GM23248 (cell line): ENCODE data around the gene KCNN4. TPM values are rescaled to one million over a fixed set of nuclear protein-coding genes. Genes with fewer than 3 reads are reported as not detected.

Source experiments
- DNase-seq: peaks from one replicate; pipeline ENCODE4 v3.0.0-alpha.2; 2015
- H2AFZ ChIP-seq: fragments of 200-600 bp; sonication (generic); 2 replicates; pipeline ENCODE4 v1.6.1; 2016; ENCODE audit warnings: antibody characterized with exemption
- H3F3A ChIP-seq: fragments of 200-600 bp; sonication (generic); 2 replicates; pipeline ENCODE4 v1.6.1; 2016; ENCODE audit warnings: mild to moderate bottlenecking, antibody characterized with exemption, mixed run types; ENCODE audit not compliant: insufficient read depth
- H3K27ac ChIP-seq: fragments of 200-600 bp; sonication (generic); 2 replicates; pipeline ENCODE4 v1.5.1; 2016; ENCODE audit warnings: mild to moderate bottlenecking
- H3K27me3 ChIP-seq: fragments of 200-600 bp; sonication (generic); replicated peaks from 2 replicates; pipeline ENCODE4 v1.6.1; 2016; ENCODE audit warnings: mild to moderate bottlenecking; ENCODE audit not compliant: insufficient read depth
- H3K36me3 ChIP-seq: fragments of 200-600 bp; sonication (generic); 2 replicates; pipeline ENCODE4 v1.6.1; 2016; ENCODE audit warnings: low read depth, mild to moderate bottlenecking
- H3K4me1 ChIP-seq: fragments of 200-600 bp; sonication (generic); 2 replicates; pipeline ENCODE4 v1.6.1; 2016; ENCODE audit warnings: mild to moderate bottlenecking; ENCODE audit not compliant: insufficient read depth
- H3K4me2 ChIP-seq: fragments of 200-600 bp; sonication (generic); one replicate; pipeline ENCODE4 v1.6.1; 2016; ENCODE audit warnings: mild to moderate bottlenecking; ENCODE audit not compliant: unreplicated experiment
- H3K4me3 ChIP-seq: fragments of 200-600 bp; sonication (generic); 2 replicates; pipeline ENCODE4 v1.5.1; 2016; ENCODE audit warnings: mild to moderate bottlenecking
- H3K79me2 ChIP-seq: fragments of 200-600 bp; sonication (generic); 2 replicates; pipeline ENCODE4 v1.6.1; 2016; ENCODE audit warnings: mild to moderate bottlenecking; ENCODE audit not compliant: insufficient read depth
- H3K9ac ChIP-seq: fragments of 200-600 bp; sonication (generic); 2 replicates; pipeline ENCODE4 v1.6.1; 2016; ENCODE audit warnings: mild to moderate bottlenecking
- H3K9me2 ChIP-seq: fragments of 200-600 bp; sonication (generic); 2 replicates; pipeline ENCODE4 v1.6.1; 2016; ENCODE audit warnings: mixed run types, mild to moderate bottlenecking, moderate library complexity; ENCODE audit not compliant: insufficient read depth
- H3K9me3 ChIP-seq: fragments of 200-600 bp; sonication (generic); one replicate; pipeline ENCODE4 v1.6.1; 2017; ENCODE audit warnings: low read depth
- H4K20me1 ChIP-seq: fragments of 200-600 bp; sonication (generic); 2 replicates; pipeline ENCODE4 v1.6.0; 2016; ENCODE audit not compliant: insufficient read depth
- EZH2 ChIP-seq: fragments of 200-600 bp; sonication (generic); IDR thresholded peaks from 2 replicates; pipeline ENCODE4 v1.6.1; 2018; ENCODE audit warnings: antibody characterized with exemption, mild to moderate bottlenecking; ENCODE audit not compliant: insufficient read depth, poor library complexity, severe bottlenecking
- EZH2phosphoT487 ChIP-seq: fragments of 200-600 bp; sonication (generic); IDR thresholded peaks from 2 replicates; pipeline ENCODE4 v1.6.1; 2018; ENCODE audit warnings: antibody characterized with exemption, moderate library complexity, mild to moderate bottlenecking, low read depth; ENCODE audit not compliant: insufficient read depth
- WGBS, 2 experiments: methylation state at CpG; one replicate each; pipeline ENCODE4 v1.1.6; 2015 to 2017; ENCODE audit warnings: low lambda C conversion rate in 2 of 2, low coverage in 1 of 2; ENCODE audit errors: missing lambda C conversion rate in 2 of 2; 5-methylcytosine and 5-hydroxymethylcytosine counted together
- in situ Hi-C: fragments of 300-500 bp; cut with MboI; formaldehyde crosslinking; loops from 2 replicates; pipeline ENCODE4 v1.15.0; 2020
- polyA plus RNA-seq: library from polyadenylated mRNA; unstranded; fragments of >200 nt; fragmentation: Nextera tagmentation; extraction: Ambion mirVana; gene quantifications from 2 replicates; pipeline ENCODE4 v1.2.1, GENCODE V29; 2016
- total RNA-seq: library from RNA; depleted of rRNA; stranded (reverse); fragments of >200 nt; shearing (Covaris generic); gene quantifications from 2 replicates; pipeline ENCODE4 v1.2.3, GENCODE V29; 2014

KCNN4 gene
- total and polyA plus RNA-seq, 2 experiments from 2014 or later, result 9.4 to 13.7 TPM

DNA sequence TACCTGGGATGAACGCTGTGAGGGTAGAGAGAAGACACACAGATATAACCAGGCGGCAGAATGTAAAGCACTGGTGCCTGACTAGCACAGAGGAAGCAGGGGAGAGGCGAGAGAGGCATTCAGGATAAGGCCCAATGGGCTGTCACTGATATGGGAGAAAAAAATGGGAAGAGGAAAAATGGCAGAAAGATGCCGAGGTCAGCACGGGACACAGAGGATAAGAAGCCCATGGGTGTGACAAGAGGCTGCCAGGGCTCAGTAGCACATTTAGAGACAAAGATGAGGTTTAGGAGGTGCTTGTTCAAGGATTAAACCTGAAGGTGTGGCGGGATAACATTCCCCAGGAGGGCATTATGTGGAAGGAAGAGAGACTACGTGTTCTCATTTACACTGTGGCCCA lies 31.6 kb downstream of the KCNN4 start:
- Histone ChIP-seq H4K20me1 (no peaks in the 10 kb centered on the region), H3K4me2 (no peak overlapping the region), H3K9me2 (no peaks in the 10 kb centered on the region), H3K27ac (no peak overlapping the region), H3K4me3 (no peak overlapping the region), H3K4me1 (peaks cover 28% of the 10 kb centered on the region), H2AFZ (no peak overlapping the region), H3K79me2 (peaks cover 56% of the 10 kb centered on the region), H3K9me3 (no peaks in the 10 kb centered on the region), H3K36me3 (peaks cover 35% of the 10 kb centered on the region), H3K9ac (no peak overlapping the region), H3K27me3 (no peaks in the 10 kb centered on the region), H3F3A (peaks cover 30% of the 10 kb centered on the region)
- no peak for DNase-seq
- TF ChIP-seq EZH2, result no peak
- no peak for TF ChIP-seq EZH2phosphoT487
- 90 to 97% methylated on average over 7 of the region's 7 CpGs for WGBS, 2 experiments
- in situ Hi-C loops, result loop anchor here (5.0 kb wide), 1 partner anchor 38 kb away; no protein-coding TSS in a partner anchor

- H2AFZ ChIP-seq, result no peak overlapping the region
- in situ Hi-C loops, result loop anchor here (5.0 kb wide), 1 partner anchor 39 kb away; no protein-coding TSS in a partner anchor
- H3K79me2 ChIP-seq, result peaks cover 51% of the 10 kb centered on the region
- no peak for TF ChIP-seq EZH2phosphoT487
- no peak for TF ChIP-seq EZH2
- no peak overlapping the region for H3K4me2 ChIP-seq
- 77 to 94% methylated on average over 4 of the region's 4 CpGs for WGBS, 2 experiments
- no peaks in the 10 kb centered on the region for H3K27me3 ChIP-seq
- no peaks in the 10 kb centered on the region for H4K20me1 ChIP-seq
- no peak overlapping the region for H3K4me3 ChIP-seq
- H3K9me2 ChIP-seq, result no peaks in the 10 kb centered on the region
- H3K9me3 ChIP-seq, result no peaks in the 10 kb centered on the region
- peaks cover 37% of the 10 kb centered on the region for H3K36me3 ChIP-seq
- H3K4me1 ChIP-seq, result peaks cover 27% of the 10 kb centered on the region
- peaks cover 30% of the 10 kb centered on the region for H3F3A ChIP-seq
- no peak overlapping the region for H3K27ac ChIP-seq
- H3K9ac ChIP-seq, result no peak overlapping the region
- DNase-seq, result no peak
Measured at GRCh38 chr19:43748685-43749084, 32.1 kb downstream of the KCNN4 start.

- WGBS, 2 experiments, result 90 to 93% methylated on average over 4 of the region's 4 CpGs
- in situ Hi-C loops, result loop anchor here (5.0 kb wide), 1 partner anchor 39 kb away; no protein-coding TSS in a partner anchor
- no peak overlapping the region for H3K9ac ChIP-seq
Measured at GRCh38 chr19:43748205-43748594, 32.6 kb downstream of the KCNN4 start.

DNA sequence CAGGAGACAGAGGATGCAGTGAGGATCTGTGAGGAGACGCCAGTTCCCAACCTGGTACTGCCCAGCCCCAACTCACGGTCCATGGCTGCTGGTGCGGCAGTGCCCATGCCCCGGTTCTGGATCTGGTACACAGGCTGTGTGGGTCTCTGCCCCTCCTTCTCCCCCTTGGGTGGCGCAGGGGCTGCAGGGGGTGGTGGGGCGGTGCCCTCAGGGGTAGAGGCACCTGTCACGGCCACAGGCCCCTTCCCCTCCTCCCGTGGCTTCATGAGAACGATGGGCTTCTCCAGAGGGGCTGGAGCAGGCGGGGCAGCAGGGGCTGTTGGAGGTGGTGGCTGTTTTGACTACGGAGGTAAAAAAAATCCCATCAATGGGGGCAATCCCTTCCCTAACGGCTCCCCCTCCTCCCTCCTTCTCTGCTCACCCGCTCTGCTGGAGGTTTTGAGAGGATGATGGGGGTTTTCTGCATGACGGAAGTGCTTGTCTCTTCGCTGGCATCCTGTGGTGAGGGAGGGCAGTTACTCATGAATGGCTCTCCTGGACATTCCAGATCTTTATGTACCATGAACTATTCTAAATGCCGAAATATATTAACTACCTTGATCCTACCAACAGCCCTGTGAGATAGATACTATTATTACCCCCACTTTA lies 33.1 kb downstream of the KCNN4 start:
- no peak for DNase-seq
- H3F3A ChIP-seq, result peaks cover 22% of the 10 kb centered on the region
- no peaks in the 10 kb centered on the region for H4K20me1 ChIP-seq
- no peak for TF ChIP-seq EZH2phosphoT487
- in situ Hi-C loops, result loop anchor here (5.0 kb wide), 1 partner anchor 40 kb away; no protein-coding TSS in a partner anchor
- peaks cover 49% of the 10 kb centered on the region for H3K79me2 ChIP-seq
- H2AFZ ChIP-seq, result no peak overlapping the region
- H3K9me3 ChIP-seq, result no peaks in the 10 kb centered on the region
- no peaks in the 10 kb centered on the region for H3K27me3 ChIP-seq
- H3K4me2 ChIP-seq, result no peak overlapping the region
- no peak overlapping the region for H3K4me3 ChIP-seq
- no peak overlapping the region for H3K27ac ChIP-seq
- peaks cover 24% of the 10 kb centered on the region for H3K4me1 ChIP-seq
- no peaks in the 10 kb centered on the region for H3K9me2 ChIP-seq
- WGBS, 2 experiments, result 82 to 86% methylated on average over 13 to 16 of the region's 16 CpGs
- peaks cover 41% of the 10 kb centered on the region for H3K36me3 ChIP-seq
- H3K9ac ChIP-seq, result no peak overlapping the region

More at GRCh38 chr19:43748205-43748594, 32.6 kb downstream of the KCNN4 start:
- Histone ChIP-seq H3K9me3 (no peaks in the 10 kb centered on the region), H3K79me2 (peaks cover 51% of the 10 kb centered on the region), H4K20me1 (no peaks in the 10 kb centered on the region), H3K27ac (no peak overlapping the region), H2AFZ (no peak overlapping the region), H3K27me3 (no peaks in the 10 kb centered on the region), H3K36me3 (peaks cover 37% of the 10 kb centered on the region), H3K4me1 (peaks cover 25% of the 10 kb centered on the region), H3K9me2 (no peaks in the 10 kb centered on the region), H3K4me3 (no peak overlapping the region), H3K4me2 (no peak overlapping the region), H3F3A (peaks cover 26% of the 10 kb centered on the region)
- DNase-seq, result no peak
- TF ChIP-seq EZH2phosphoT487 (no peak), EZH2 (no peak)
